HEK293 (cell line): ENCODE data around the gene HECA.

Source experiments
- REPIN1 ChIP-seq: fragments of 450-650 bp; formaldehyde crosslinking; IDR thresholded peaks from 2 replicates; pipeline ENCODE4 v1.5.1; 2017; ENCODE audit warnings: missing biosample characterization, missing genetic modification characterization, low read depth
- ZBTB8A ChIP-seq: fragments of 450-650 bp; formaldehyde crosslinking; IDR thresholded peaks from 2 replicates; pipeline ENCODE4 v1.5.1; 2016; ENCODE audit warnings: missing biosample characterization, missing genetic modification characterization
- ZNF501 ChIP-seq: fragments of 450-650 bp; formaldehyde crosslinking; IDR thresholded peaks from 2 replicates; pipeline ENCODE4 v1.5.1; 2016; ENCODE audit warnings: missing biosample characterization, missing genetic modification characterization
- ZNF585B ChIP-seq: fragments of 450-650 bp; formaldehyde crosslinking; IDR thresholded peaks from 2 replicates; pipeline ENCODE4 v1.5.1; 2016; ENCODE audit warnings: missing biosample characterization, missing genetic modification characterization
- ZNF670 ChIP-seq: fragments of 450-650 bp; formaldehyde crosslinking; IDR thresholded peaks from 2 replicates; pipeline ENCODE4 v1.5.1; 2016; ENCODE audit warnings: missing biosample characterization, missing genetic modification characterization, low read depth
- ZNF747 ChIP-seq: fragments of 450-650 bp; formaldehyde crosslinking; IDR thresholded peaks from 2 replicates; pipeline ENCODE4 v1.5.1; 2016; ENCODE audit warnings: missing biosample characterization, missing genetic modification characterization
- TF ChIP-seq, protein P1 (sequence below): fragments of 450-650 bp; formaldehyde crosslinking; IDR thresholded peaks from 2 replicates; pipeline ENCODE4 v1.5.1; 2016; ENCODE audit warnings: missing biosample characterization, missing genetic modification characterization
- TF ChIP-seq, protein P2 (sequence below): fragments of 450-650 bp; formaldehyde crosslinking; IDR thresholded peaks from 2 replicates; pipeline ENCODE4 v1.5.1; 2016; ENCODE audit warnings: missing biosample characterization, missing genetic modification characterization, low read depth
- TF ChIP-seq, protein P3 (sequence below): fragments of 450-650 bp; formaldehyde crosslinking; IDR thresholded peaks from 2 replicates; pipeline ENCODE4 v1.5.1; 2016; ENCODE audit warnings: missing biosample characterization, missing genetic modification characterization

DNA sequence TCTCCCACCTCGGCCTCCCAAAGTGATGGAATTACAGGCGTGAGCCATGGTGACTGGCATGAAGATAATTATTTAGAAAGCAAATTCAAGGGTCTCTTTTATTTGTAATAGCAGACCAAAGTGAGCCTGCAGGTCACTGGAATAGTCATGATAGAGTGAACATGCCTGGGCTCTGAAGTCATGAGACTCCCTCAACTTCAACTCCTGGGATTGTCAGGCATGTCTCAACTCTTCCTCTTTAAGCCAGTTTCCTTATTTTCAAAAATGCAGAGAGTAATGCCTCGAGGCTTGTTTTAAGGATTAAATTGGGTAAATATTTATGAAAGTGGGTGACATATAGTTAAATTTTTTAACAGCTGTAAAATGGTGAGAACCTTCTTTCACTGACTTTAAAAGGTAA is 22.7 kb upstream of the HECA start:
- no peak for TF ChIP-seq ZNF670 (tag by site-specific recombination)
- TF ChIP-seq, protein P1, sequence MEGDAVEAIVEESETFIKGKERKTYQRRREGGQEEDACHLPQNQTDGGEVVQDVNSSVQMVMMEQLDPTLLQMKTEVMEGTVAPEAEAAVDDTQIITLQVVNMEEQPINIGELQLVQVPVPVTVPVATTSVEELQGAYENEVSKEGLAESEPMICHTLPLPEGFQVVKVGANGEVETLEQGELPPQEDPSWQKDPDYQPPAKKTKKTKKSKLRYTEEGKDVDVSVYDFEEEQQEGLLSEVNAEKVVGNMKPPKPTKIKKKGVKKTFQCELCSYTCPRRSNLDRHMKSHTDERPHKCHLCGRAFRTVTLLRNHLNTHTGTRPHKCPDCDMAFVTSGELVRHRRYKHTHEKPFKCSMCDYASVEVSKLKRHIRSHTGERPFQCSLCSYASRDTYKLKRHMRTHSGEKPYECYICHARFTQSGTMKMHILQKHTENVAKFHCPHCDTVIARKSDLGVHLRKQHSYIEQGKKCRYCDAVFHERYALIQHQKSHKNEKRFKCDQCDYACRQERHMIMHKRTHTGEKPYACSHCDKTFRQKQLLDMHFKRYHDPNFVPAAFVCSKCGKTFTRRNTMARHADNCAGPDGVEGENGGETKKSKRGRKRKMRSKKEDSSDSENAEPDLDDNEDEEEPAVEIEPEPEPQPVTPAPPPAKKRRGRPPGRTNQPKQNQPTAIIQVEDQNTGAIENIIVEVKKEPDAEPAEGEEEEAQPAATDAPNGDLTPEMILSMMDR (tag by site-specific recombination) = no peak
- TF ChIP-seq, protein P2, sequence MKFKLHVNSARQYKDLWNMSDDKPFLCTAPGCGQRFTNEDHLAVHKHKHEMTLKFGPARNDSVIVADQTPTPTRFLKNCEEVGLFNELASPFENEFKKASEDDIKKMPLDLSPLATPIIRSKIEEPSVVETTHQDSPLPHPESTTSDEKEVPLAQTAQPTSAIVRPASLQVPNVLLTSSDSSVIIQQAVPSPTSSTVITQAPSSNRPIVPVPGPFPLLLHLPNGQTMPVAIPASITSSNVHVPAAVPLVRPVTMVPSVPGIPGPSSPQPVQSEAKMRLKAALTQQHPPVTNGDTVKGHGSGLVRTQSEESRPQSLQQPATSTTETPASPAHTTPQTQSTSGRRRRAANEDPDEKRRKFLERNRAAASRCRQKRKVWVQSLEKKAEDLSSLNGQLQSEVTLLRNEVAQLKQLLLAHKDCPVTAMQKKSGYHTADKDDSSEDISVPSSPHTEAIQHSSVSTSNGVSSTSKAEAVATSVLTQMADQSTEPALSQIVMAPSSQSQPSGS (tag by site-specific recombination) = no peak
- no peak for TF ChIP-seq ZNF501 (tag by site-specific recombination)
- TF ChIP-seq, protein P3, sequence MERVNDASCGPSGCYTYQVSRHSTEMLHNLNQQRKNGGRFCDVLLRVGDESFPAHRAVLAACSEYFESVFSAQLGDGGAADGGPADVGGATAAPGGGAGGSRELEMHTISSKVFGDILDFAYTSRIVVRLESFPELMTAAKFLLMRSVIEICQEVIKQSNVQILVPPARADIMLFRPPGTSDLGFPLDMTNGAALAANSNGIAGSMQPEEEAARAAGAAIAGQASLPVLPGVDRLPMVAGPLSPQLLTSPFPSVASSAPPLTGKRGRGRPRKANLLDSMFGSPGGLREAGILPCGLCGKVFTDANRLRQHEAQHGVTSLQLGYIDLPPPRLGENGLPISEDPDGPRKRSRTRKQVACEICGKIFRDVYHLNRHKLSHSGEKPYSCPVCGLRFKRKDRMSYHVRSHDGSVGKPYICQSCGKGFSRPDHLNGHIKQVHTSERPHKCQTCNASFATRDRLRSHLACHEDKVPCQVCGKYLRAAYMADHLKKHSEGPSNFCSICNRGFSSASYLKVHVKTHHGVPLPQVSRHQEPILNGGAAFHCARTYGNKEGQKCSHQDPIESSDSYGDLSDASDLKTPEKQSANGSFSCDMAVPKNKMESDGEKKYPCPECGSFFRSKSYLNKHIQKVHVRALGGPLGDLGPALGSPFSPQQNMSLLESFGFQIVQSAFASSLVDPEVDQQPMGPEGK (tag by site-specific recombination) = no peak
- TF ChIP-seq REPIN1 (tag by site-specific recombination) = no peak
- no peak for TF ChIP-seq ZNF585B (tag by site-specific recombination)
- TF ChIP-seq ZNF747 (tag by site-specific recombination) = no peak
- no peak for TF ChIP-seq ZBTB8A
